A549 (cell line): ENCODE measurements around the gene HRH1. TPM values are rescaled to one million over a fixed set of nuclear protein-coding genes. Genes with fewer than 3 reads are reported as not detected.

ENCODE experiments used
- ATAC-seq, 2 experiments: fragments of 200-7000 bp in 1 of 2; fragments of >200 bp in 1 of 2; cut with Nextera tagmentation in 1 of 2; cut with Tn5 transposase in 1 of 2; 3 replicates each; pipeline versions ENCODE4 v1.8.0 to v1.9.1; 2018 to 2020; ENCODE audit warnings: mild to moderate bottlenecking in 1 of 2, moderate library complexity in 1 of 2
- CTCF ChIA-PET: fragments of 300-600 bp; sonication (Branson Sonifier 250); formaldehyde crosslinking; extraction: SDS; loops from one replicate; lab custom pipeline; 2021; ENCODE audit warnings: antibody characterized with exemption, inconsistent platforms; lab: Yijun Ruan, JAX
- POLR2A ChIA-PET: fragments of 350-600 bp; formaldehyde crosslinking; extraction: SDS; loops from one replicate; lab custom pipeline; 2021; ENCODE audit warnings: antibody characterized with exemption, inconsistent platforms; lab: Yijun Ruan, JAX
- DNase-seq, 2 experiments: peaks; one replicate each; pipeline versions ENCODE4 v3.0.0 to v3.0.0-alpha.2; 2011 to 2016; ENCODE audit warnings: low read depth in 1 of 2, low spot score in 1 of 2
- FAIRE-seq: peaks from 2 replicates; lab custom pipeline; 2011; peaks lifted over from hg19 to GRCh38; lab: Jason Lieb, UNC
- H3K27ac ChIP-seq, 2 experiments: fragments of >200 bp; sonication (Bioruptor Twin); formaldehyde crosslinking; 3 replicates each; pipeline ENCODE4 v1.5.1; 2016 to 2017
- H3K4me1 ChIP-seq: fragments of >200 bp; sonication (Bioruptor Twin); formaldehyde crosslinking; 3 replicates; pipeline ENCODE4 v1.6.1; 2016
- H3K4me2 ChIP-seq: fragments of >200 bp; sonication (Bioruptor Twin); formaldehyde crosslinking; 3 replicates; pipeline ENCODE4 v1.6.1; 2016
- H3K4me3 ChIP-seq: fragments of >200 bp; sonication (Bioruptor Twin); formaldehyde crosslinking; 3 replicates; pipeline ENCODE4 v1.5.1; 2016
- H3K9me3 ChIP-seq: fragments of >200 bp; sonication (Bioruptor Twin); formaldehyde crosslinking; 3 replicates; pipeline ENCODE4 v1.6.1; 2016
- CBX2 ChIP-seq: fragments of 200-600 bp; sonication (generic); IDR thresholded peaks from 2 replicates; pipeline ENCODE4 v1.6.1; 2016; ENCODE audit warnings: low read depth, mild to moderate bottlenecking, borderline replicate concordance
- CEBPB ChIP-seq, 2 experiments: fragments of >200 bp in 1 of 2; sonication (Bioruptor Twin) in 1 of 2; formaldehyde crosslinking in 1 of 2; IDR thresholded peaks; 2 replicates each; pipeline ENCODE4 v1.6.1; 2012 to 2016
- EP300 ChIP-seq, 2 experiments: fragments of >200 bp; sonication (Bioruptor Twin); formaldehyde crosslinking; IDR thresholded peaks; 2 replicates in 1 of 2; 3 replicates in 1 of 2; pipeline ENCODE4 v1.6.1; 2016 to 2017
- FOSB ChIP-seq: fragments of 250-450 bp; sonication (Bioruptor Pico); IDR thresholded peaks from 2 replicates; pipeline ENCODE4 v1.5.0; 2020; ENCODE audit warnings: mild to moderate bottlenecking, moderate library complexity
- FOSL2 ChIP-seq, 2 experiments: fragments of 450-650 bp in 1 of 2; fragments of >200 bp in 1 of 2; sonication (Bioruptor Twin) in 1 of 2; formaldehyde crosslinking; IDR thresholded peaks; 2 replicates each; pipeline versions ENCODE4 v1.5.0 to v1.6.1; 2016 to 2020; ENCODE audit warnings: mild to moderate bottlenecking in 1 of 2, moderate library complexity in 1 of 2
- GATA3 ChIP-seq: IDR thresholded peaks from 2 replicates; pipeline ENCODE4 v1.6.1; 2012; ENCODE audit warnings: borderline replicate concordance
- HOXB13 ChIP-seq: fragments of 250-450 bp; sonication (Bioruptor Pico); IDR thresholded peaks from 2 replicates; pipeline ENCODE4 v1.5.0; 2020; ENCODE audit warnings: low read depth, mild to moderate bottlenecking, moderate library complexity
- JUN ChIP-seq, 2 experiments: fragments of >200 bp; sonication (Bioruptor Twin); formaldehyde crosslinking; IDR thresholded peaks; 2 replicates in 1 of 2; 3 replicates in 1 of 2; pipeline ENCODE4 v1.6.1; 2016 to 2017
- JUNB ChIP-seq: fragments of >200 bp; sonication (Bioruptor Twin); formaldehyde crosslinking; IDR thresholded peaks from 2 replicates; pipeline ENCODE4 v1.6.1; 2016
- MAFK ChIP-seq: fragments of 450-650 bp; IDR thresholded peaks from 2 replicates; pipeline ENCODE4 v1.6.1; 2014; ENCODE audit not compliant: partially characterized antibody
- MYC ChIP-seq: IDR thresholded peaks from 2 replicates; pipeline ENCODE4 v1.6.1; 2012; ENCODE audit warnings: mild to moderate bottlenecking, inconsistent platforms, low read length, improper control_type of control experiment, borderline replicate concordance
- NPAS2 ChIP-seq: fragments of 250-450 bp; sonication (Bioruptor Pico); IDR thresholded peaks from 2 replicates; pipeline ENCODE4 v1.8.0; 2022; ENCODE audit warnings: mild to moderate bottlenecking, moderate library complexity, borderline replicate concordance
- PHF8 ChIP-seq: fragments of 200-600 bp; sonication (generic); IDR thresholded peaks from 2 replicates; pipeline ENCODE4 v1.6.1; 2016; ENCODE audit warnings: low read depth, mild to moderate bottlenecking, antibody characterized with exemption, moderate library complexity, borderline replicate concordance
- POLR2A ChIP-seq: IDR thresholded peaks from 2 replicates; pipeline ENCODE4 v1.6.1; 2012; ENCODE audit warnings: mild to moderate bottlenecking, low read length
- RAD21 ChIP-seq, 2 experiments: fragments of >200 bp in 1 of 2; sonication (Bioruptor Twin) in 1 of 2; formaldehyde crosslinking in 1 of 2; IDR thresholded peaks in 1 of 2; conservative IDR thresholded peaks in 1 of 2; 2 replicates in 1 of 2; 3 replicates in 1 of 2; pipeline ENCODE4 v1.6.1; 2012 to 2018; ENCODE audit warnings: inconsistent platforms in 1 of 2
- RCOR1 ChIP-seq: fragments of 150-350 bp; IDR thresholded peaks from 2 replicates; pipeline ENCODE4 v1.6.1; 2014; ENCODE audit warnings: antibody characterized with exemption, low read length, low read depth
- SMC3 ChIP-seq: fragments of >200 bp; sonication (Bioruptor Twin); formaldehyde crosslinking; IDR thresholded peaks from 3 replicates; pipeline ENCODE4 v1.6.1; 2018; ENCODE audit warnings: inconsistent platforms
- SREBF2 ChIP-seq: fragments of 450-650 bp; IDR thresholded peaks from 2 replicates; pipeline ENCODE4 v1.6.1; 2014; ENCODE audit warnings: mild to moderate bottlenecking, moderate library complexity
- WGBS: methylation state at CpG from one replicate; pipeline ENCODE4 v1.1.6; 2017; ENCODE audit errors: missing lambda C conversion rate; 5-methylcytosine and 5-hydroxymethylcytosine counted together
- polyA plus RNA-seq, 4 experiments: library from polyadenylated mRNA; depleted of rRNA in 3 of 4; stranded (reverse); fragments of >200 nt; fragmentation: RNase III in 1 of 4; extraction: RNeasy Plus Mini Kit Qiagen cat#74134 plus additional on column Dnase treatment in 1 of 4; gene quantifications; 2 replicates in 3 of 4; 3 replicates in 1 of 4; pipeline ENCODE4 v1.2.3, GENCODE V29; 2011 to 2017
- TF ChIP-seq, protein P1 (sequence below): IDR thresholded peaks from 2 replicates; pipeline ENCODE4 v1.6.1; 2012
- TF ChIP-seq, protein P2 (sequence below): fragments of >200 bp; sonication (Bioruptor Twin); formaldehyde crosslinking; IDR thresholded peaks from 3 replicates; pipeline ENCODE4 v1.6.1; 2016
- TF ChIP-seq, protein P3 (sequence below): fragments of >200 bp; sonication (Bioruptor Twin); formaldehyde crosslinking; IDR thresholded peaks from 3 replicates; pipeline ENCODE4 v1.5.1; 2016
- TF ChIP-seq, protein P4 (sequence below): fragments of >200 bp; sonication (Bioruptor Twin); formaldehyde crosslinking; IDR thresholded peaks from 2 replicates; pipeline ENCODE4 v1.6.1; 2016
- TF ChIP-seq, protein P5 (sequence below): fragments of 450-650 bp; IDR thresholded peaks from 2 replicates; pipeline ENCODE4 v1.6.1; 2014; ENCODE audit warnings: antibody characterized with exemption
- TF ChIP-seq, protein P6 (sequence below): IDR thresholded peaks from 2 replicates; pipeline ENCODE4 v1.6.1; 2012; ENCODE audit warnings: low read depth, borderline replicate concordance

HRH1 gene
- polyA plus RNA-seq, 2 of the 4 experiments (the other 2 are of a cell fraction) = 4.2 TPM

DNA sequence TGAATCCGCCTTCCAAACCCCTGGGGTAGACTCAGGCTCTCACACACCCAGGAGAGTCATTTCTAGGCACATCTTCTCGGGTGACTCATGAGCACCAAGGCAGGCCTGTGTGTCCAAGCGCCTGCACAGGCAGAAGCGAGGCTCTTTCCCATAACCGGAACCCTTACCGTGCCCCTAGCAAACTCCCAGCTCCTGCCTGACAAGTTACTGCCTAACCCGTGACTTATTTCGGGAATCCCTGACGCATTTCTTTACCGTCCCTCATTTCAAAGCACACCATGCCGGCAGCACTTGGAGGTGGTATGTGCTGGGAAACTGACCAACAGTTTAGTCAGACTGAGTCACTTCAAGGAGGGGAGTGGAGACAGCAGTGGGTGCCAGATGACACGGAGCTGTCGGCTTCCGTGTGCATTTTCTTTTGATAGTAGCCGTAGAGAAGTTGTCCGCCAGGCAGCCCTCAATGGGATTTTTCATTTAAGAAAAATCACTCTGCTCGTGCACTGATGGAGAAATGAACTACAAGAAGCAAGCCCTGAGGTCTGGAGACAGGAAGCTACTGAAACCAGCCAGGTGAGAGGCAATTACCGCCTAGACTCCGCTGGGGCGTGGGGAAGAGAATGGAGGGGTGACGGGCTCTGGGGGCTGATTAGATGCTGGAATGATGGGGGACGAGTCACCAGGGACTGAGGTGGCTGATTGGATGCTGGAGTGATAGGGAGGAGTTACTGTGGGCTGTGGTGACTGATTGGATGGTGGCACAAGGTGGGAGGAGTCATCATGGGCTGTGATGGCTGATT is 17.3 kb upstream of the HRH1 start:
- ChIA-PET POLR2A (interaction anchor here (0.8 to 1.6 kb wide), 5 partner anchors 10 to 76 kb away, joined by 3 to 15 read pairs (median 6); partner anchors contain the start of gene HRH1), CTCF (interaction anchor here (0.6 to 3.9 kb wide), 7 partner anchors 16 to 379 kb away, joined by 3 to 21 read pairs (median 7); partner anchors contain the start of gene HRH1)
- Histone ChIP-seq H3K4me2 (peak overlapping the region; percentile 95), H3K4me3 (peak overlapping the region; percentile 45), H3K27ac (peak overlapping the region; percentile 80 to 92), H3K9me3 (no peaks in the 10 kb centered on the region), H3K4me1 (peaks cover 29% of the 10 kb centered on the region)
- WGBS = under 1% methylated on average over 22 of the region's 22 CpGs
- FAIRE-seq (peak; percentile 92), DNase-seq (peak; percentile 95 to 100), ATAC-seq (peak; percentile 91 to 97)
- TF ChIP-seq FOSB (0 out of 2 replicates have a peak, but pooled peaks have one; percentile 36), JUNB (peak; percentile 98), EP300 (IDR thresholded peaks at IDR 0.05) (peak; percentile 73 to 83; a peak in 3 of 5 replicates), POLR2A (peak; percentile 40; the same call in 1 of the 2 replicates), MYC (no peak; the same call in 1 of the 2 replicates), NPAS2 (no peak), CBX2 (no peak), JUN (IDR thresholded peaks at IDR 0.05) (peak; percentile 88 to 94), MAFK (peak; percentile 11), FOSL2 (IDR thresholded peaks at IDR 0.05) (peak; percentile 96), FOSL2 (CRISPR knock-in tag; IDR thresholded peaks at IDR 0.05) (peak; percentile 87), RCOR1 (no peak), PHF8 (peak; percentile 50; the same call in 1 of the 2 replicates), SREBF2 (no peak), RAD21 (conservative IDR thresholded peaks at IDR 0.05 in 1 of 2, IDR thresholded peaks at IDR 0.05 in 1 of 2) (peak in 1 of 2 experiments; percentile 42; a peak in 3 of 5 replicates), HOXB13 (0 out of 2 replicates have a peak, but pooled peaks have one; percentile 9), CEBPB (IDR thresholded peaks at IDR 0.05) (peak in 1 of 2 experiments; percentile 17; a peak in 1 of 4 replicates), GATA3 (peak; percentile 85; the same call in 1 of the 2 replicates), SMC3 (peak; percentile 30; the same call in 2 of the 3 replicates)
- TF ChIP-seq, protein P1, sequence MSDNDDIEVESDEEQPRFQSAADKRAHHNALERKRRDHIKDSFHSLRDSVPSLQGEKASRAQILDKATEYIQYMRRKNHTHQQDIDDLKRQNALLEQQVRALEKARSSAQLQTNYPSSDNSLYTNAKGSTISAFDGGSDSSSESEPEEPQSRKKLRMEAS = peak; percentile 82
- TF ChIP-seq, protein P2, sequence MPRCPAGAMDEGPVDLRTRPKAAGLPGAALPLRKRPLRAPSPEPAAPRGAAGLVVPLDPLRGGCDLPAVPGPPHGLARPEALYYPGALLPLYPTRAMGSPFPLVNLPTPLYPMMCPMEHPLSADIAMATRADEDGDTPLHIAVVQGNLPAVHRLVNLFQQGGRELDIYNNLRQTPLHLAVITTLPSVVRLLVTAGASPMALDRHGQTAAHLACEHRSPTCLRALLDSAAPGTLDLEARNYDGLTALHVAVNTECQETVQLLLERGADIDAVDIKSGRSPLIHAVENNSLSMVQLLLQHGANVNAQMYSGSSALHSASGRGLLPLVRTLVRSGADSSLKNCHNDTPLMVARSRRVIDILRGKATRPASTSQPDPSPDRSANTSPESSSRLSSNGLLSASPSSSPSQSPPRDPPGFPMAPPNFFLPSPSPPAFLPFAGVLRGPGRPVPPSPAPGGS = peak; percentile 80; the same call in 2 of the 3 replicates
- TF ChIP-seq, protein P3, sequence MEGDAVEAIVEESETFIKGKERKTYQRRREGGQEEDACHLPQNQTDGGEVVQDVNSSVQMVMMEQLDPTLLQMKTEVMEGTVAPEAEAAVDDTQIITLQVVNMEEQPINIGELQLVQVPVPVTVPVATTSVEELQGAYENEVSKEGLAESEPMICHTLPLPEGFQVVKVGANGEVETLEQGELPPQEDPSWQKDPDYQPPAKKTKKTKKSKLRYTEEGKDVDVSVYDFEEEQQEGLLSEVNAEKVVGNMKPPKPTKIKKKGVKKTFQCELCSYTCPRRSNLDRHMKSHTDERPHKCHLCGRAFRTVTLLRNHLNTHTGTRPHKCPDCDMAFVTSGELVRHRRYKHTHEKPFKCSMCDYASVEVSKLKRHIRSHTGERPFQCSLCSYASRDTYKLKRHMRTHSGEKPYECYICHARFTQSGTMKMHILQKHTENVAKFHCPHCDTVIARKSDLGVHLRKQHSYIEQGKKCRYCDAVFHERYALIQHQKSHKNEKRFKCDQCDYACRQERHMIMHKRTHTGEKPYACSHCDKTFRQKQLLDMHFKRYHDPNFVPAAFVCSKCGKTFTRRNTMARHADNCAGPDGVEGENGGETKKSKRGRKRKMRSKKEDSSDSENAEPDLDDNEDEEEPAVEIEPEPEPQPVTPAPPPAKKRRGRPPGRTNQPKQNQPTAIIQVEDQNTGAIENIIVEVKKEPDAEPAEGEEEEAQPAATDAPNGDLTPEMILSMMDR = no peak
- TF ChIP-seq, protein P4, sequence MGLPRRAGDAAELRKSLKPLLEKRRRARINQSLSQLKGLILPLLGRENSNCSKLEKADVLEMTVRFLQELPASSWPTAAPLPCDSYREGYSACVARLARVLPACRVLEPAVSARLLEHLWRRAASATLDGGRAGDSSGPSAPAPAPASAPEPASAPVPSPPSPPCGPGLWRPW = 0 out of 2 replicates have a peak, but pooled peaks have one; percentile 24
- TF ChIP-seq, protein P5, sequence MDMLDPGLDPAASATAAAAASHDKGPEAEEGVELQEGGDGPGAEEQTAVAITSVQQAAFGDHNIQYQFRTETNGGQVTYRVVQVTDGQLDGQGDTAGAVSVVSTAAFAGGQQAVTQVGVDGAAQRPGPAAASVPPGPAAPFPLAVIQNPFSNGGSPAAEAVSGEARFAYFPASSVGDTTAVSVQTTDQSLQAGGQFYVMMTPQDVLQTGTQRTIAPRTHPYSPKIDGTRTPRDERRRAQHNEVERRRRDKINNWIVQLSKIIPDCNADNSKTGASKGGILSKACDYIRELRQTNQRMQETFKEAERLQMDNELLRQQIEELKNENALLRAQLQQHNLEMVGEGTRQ = peak; percentile 38; the same call in 1 of the 2 replicates
- TF ChIP-seq, protein P6, sequence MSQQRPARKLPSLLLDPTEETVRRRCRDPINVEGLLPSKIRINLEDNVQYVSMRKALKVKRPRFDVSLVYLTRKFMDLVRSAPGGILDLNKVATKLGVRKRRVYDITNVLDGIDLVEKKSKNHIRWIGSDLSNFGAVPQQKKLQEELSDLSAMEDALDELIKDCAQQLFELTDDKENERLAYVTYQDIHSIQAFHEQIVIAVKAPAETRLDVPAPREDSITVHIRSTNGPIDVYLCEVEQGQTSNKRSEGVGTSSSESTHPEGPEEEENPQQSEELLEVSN = no peak
